DMS53 (cell line): Measurements from ENCODE around the gene SAP30.
A peak's percentile ranks its signal among the peaks of the same experiment; 100 is the strongest.

Source experiments
- DNase-seq: peaks from one replicate; lab custom pipeline; 2025; lab: John Stamatoyannopoulos, UW

The SAP30 gene, protein sequence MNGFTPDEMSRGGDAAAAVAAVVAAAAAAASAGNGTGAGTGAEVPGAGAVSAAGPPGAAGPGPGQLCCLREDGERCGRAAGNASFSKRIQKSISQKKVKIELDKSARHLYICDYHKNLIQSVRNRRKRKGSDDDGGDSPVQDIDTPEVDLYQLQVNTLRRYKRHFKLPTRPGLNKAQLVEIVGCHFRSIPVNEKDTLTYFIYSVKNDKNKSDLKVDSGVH

DNA sequence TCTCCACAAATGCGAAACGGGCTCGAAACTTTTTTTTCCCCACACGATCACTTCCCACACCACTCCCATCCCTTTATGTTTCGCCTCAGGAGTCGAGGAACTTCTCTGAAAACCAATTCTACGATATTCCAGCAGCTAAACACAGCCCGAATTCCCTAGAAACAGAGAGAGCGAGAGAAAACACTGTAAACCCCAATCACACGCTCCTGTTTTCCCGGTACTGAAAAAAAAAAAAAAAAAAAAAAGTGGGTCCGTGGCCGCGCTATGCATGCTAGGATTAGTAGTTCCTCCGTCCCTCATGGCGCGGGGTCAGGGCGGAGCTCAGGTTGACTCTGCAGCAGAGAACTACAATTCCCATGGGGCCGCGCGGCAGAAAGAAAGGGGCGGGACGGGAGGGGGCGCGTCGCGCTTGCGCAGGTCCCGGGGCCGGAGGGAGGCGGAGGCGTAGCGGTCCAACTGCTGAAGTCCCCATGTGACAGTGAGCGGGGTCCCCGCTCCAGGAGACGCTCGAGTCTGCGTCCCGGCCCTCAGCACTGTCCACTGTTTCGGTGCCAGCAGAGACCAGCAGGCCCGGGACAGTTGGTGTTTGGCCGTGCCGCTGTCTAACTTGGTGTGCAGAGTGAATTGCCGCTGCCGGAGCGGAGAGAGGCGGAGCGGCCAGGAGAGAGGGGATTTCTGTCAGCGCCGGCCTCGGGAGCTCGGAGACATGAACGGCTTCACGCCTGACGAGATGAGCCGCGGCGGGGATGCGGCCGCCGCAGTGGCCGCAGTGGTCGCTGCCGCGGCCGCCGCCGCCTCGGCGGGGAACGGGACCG is at the start of gene SAP30:
TSS of gene SAP30 (plus strand) at position 478 of the 815 bp plus-strand sequence. CDS start at position 707, 229 bp downstream.
- DNase-seq, result peak; percentile 97

DNA sequence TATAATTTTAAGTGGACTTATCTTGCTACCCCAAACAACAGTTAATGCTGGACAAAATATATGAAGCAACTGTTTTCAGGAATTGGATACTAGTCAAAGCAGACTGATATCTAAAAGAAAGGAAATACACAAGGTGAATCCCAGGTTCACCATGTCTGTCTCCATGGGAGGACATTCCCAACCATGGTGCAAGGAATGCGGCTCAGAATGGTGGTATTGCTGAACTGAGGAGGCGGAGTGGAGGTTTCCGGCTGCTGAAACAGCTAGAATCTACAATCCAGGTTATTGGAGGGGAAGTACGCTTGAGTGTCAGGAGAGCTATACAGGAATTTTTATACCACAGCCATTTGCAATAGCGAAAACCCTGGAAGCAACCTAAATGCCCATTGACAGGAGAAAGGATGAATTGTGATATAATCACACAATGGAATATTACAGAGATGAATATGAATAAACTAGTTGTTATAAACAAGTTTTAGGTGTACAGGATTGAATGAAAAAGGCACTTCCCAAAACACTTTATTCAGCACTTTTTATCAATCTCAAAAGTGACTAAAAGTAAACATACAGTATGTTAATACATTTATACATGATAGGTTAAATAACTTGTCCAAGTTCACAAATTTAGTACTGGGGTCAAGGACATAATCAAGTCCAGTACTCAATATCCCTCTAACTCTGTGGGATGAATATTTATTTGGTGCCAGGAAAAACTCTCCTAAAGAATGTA is 45.6 kb upstream of the SAP30 start:
- DNase-seq, result peak; percentile 17

DNA sequence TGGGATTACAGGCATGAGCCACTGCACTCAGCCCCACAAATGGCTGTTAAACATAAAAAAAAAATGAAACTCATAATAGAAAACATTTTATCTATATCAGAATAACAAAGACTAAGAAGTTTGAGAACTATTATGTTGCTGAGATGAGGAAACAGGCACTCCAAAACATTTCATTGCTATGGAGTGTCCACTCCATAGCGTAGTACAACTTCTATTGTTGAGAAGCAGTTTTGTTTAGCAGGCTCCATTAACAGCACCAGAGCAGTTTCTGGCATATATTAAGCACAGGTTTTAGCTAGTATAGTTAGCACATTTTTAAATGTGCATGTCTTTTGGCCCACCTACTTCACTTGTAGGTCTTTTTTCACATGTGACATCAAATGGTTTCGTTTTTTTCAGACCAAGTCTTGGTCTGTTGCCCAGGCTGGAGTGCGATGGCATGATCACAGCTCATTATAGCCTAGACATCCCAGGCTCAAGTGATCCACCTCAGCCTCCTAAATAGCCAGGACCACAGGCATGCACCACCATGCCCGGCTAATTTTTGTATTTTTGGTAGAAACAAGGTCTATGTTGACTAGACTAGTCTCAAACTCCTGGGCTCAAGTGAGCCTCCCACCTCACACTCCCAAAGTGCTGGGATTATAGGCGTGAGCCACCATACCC is 42.4 kb upstream of the SAP30 start:
- DNase-seq, result peak; percentile 8

DNA sequence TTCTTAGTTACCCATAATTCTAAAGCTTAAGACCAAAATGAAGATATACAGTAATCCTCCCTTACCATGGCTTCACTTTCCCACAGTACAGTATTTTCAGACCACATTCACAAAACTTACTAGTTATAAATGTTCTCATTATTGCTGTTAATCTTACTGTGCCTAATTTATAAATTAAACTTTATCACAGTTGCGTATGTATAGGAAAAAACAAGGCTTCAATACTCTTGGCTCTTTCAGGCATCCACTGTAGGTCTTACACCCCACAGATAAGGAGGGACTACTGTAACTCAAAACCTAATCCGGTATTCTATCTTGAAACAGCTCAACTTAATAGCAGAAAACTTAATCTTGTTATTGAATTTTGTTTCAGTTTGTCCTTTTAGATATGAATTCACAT is 40.2 kb upstream of the SAP30 start:
- peak; percentile 4 for DNase-seq

- peak; percentile 6 for DNase-seq
Observed at GRCh38 chr4:173332021-173332487, 38.7 kb upstream of the SAP30 start.

GRCh38 chr4:173332963-173333657 is 37.6 kb upstream of the SAP30 start:
- peak; percentile 49 for DNase-seq

- peak; percentile 67 for DNase-seq
Observed at GRCh38 chr4:173333658-173334084, 37.1 kb upstream of the SAP30 start.

DNA sequence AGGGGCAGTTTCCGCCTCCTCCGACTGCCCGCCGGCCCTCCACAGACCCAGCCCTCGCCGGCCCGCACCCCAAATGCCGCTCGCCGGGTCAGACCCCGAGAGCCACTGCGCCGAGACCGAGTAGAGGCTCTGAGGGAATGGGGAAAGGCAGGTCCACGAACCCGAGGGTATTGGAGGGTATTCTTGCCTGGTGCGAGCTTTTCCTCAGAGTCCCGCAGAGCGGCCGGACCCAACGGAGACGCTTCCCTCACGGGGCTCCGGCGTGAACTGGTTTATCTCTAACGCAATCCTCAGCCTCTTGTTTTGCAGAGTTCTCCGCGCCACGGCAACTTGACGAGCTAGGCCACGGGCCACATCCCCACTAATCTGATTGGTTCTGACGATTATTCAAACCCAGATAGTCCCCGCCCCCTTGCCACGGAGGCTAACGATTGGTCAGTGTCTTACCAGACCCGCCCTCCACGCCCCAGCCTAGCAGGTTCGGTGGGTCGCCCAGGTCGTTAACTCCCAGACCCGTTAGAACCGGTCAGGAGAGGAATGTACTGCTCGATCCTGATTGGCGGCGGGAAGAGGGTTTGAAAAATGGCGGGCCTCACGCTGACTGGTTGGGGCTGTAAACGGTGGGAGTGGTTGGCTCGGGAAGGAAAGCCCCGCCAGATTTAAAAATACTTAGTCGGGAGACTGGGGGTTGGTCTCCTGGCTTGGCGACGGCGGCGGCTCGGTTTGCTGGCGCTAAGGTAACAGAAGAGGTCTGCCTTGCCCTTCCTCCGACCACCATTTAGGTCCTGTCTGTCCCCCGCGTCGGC is 36.5 kb upstream of the SAP30 start, which contains the start of gene HMGB2:
TSS of gene HMGB2 (minus strand) at position 274 of the 806 bp plus-strand sequence. CDS start 709 bp downstream, outside the sequence.
- DNase-seq, result peak; percentile 99

GRCh38 chr4:173334891-173335752 is 35.6 kb upstream of the SAP30 start:
- DNase-seq, result peak; percentile 92

- DNase-seq, result no peak
Observed at GRCh38 chr4:173337463-173337862, 33.3 kb upstream of the SAP30 start.

DNA sequence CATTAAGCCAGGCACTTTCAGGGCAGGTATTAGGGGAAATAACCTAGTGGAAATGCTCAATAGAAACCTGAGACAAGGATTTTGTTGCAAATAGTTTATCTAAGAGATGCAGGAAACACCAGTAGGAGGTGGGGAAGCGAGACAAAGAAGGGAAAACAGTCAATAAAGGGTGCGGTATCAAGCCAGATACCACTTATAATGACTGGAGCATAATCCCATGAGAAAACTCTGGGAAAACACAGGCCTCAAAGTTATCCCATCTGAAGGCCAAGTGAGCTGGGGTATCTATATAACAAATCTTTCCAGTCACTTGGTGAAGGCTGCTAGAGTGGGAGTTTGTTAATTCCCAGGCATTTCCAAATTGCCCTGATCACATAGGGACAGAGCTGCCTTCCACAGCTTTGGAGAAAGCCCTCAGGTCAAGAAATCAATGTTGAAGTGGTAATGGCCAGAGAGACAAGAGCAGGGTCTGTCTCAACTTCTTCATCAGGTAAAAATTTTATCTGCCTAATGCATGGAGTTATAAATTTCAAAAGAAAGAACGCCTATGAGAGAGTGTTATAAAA is 26.8 kb upstream of the SAP30 start:
- DNase-seq, result no peak

- DNase-seq, result no peak
Observed at GRCh38 chr4:173345648-173346047, 25.1 kb upstream of the SAP30 start.

DNA sequence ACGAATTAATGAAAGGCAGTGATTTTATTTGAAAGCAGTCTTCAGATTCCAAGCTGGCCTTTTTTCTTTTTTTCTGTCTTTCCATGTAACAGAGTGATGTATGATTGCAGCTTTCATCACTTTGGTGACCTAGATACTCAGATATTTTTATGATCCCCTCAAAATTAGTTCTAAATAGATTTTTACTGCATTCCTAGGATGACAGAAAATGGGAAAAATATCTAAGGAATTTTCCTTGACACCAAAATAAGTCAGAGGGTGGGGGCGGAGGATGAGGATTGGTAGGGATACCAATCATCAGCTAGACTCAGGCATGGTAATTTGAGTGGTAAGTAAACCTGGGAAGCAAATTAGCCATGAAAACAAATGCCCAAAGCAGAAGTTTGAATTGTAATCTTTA is 24.7 kb upstream of the SAP30 start:
- no peak for DNase-seq

- DNase-seq, result no peak
Observed at GRCh38 chr4:173347467-173347866, 23.3 kb upstream of the SAP30 start.

- DNase-seq, result peak; percentile 15
Observed at GRCh38 chr4:173357939-173358338, 12.8 kb upstream of the SAP30 start.

DNA sequence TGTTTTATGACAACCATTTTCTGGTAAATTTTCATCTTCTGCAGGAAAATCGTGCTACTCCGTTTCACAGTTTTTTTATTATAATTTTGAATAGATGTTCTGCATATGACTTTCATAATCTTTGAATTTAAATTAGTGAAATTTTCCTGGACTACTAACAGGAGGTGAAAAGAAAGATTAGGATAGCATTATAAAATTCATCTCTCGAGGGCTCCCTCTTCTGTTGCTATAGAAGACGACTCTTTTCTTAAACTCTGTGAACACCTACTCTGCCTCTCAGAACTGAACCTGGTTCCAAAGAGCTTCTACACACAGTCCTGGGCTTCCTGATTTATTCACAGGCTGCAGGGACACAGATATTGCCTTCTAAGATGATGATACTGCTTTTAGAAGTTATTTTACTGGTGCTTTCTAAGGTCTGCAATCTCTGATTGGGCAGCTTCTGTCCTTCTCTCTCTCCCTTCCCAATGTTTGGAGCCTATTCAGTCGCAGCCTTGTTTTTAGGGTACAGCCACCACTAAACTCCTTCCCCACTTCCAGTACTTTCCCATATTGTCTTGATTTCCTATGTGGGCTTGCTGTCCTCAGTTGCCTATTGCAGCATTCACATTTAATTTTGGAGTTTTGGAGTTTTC is 10.1 kb upstream of the SAP30 start:
- DNase-seq, result peak; percentile 9

DNA sequence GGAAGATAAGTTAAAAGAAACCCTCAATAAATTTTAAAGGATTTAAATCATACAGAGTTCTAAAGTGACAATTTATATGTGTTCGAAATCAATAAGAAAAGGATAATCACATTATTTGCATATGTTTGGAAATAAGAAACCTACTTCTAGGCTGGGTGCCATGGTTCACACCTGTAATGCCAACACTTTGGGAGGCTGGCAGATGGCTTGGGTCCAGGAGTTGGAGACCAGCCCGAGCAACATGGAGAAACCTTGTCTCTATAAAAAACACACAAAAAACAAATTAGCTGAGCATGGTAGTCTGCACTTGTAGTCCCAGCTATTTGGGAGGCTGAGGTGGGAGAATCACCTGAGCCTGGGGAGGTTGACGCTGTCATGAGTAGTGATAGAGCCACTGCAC is 8.1 kb upstream of the SAP30 start:
- no peak for DNase-seq

GRCh38 chr4:173365359-173365996 is 5.3 kb upstream of the SAP30 start:
- no peak for DNase-seq
